CD14-positive monocyte (primary cell): Measurements from ENCODE around the gene FBXL4. TPM values are rescaled to one million over a fixed set of nuclear protein-coding genes. Genes with fewer than 3 reads are reported as not detected.

Experiments used
- DNase-seq, 3 donors: peaks; one replicate each; pipeline ENCODE4 v3.0.0-alpha.2; 2011 to 2022
- H2AFZ ChIP-seq: 2 replicates; pipeline ENCODE4 v1.6.0; 2012; ENCODE audit warnings: mild to moderate bottlenecking, low read depth, low read length, inconsistent platforms; ENCODE audit not compliant: insufficient read depth, poor library complexity, severe bottlenecking
- H3K27ac ChIP-seq, 2 donors: 1 replicate in 1 of 2; 2 replicates in 1 of 2; pipeline ENCODE4 v1.5.1; 2012 to 2013; ENCODE audit warnings: low read length in 2 of 2, control low read depth in 1 of 2, inconsistent platforms in 1 of 2, low read depth in 1 of 2, mild to moderate bottlenecking in 1 of 2
- H3K27me3 ChIP-seq, 2 donors: one replicate each; pipeline versions ENCODE4 v1.6.0 to v1.6.1; 2011 to 2013; ENCODE audit warnings: low read length in 2 of 2; ENCODE audit not compliant: control insufficient read depth in 2 of 2, insufficient read depth in 2 of 2
- H3K36me3 ChIP-seq, 2 donors: replicated peaks in 1 of 2; 1 replicate in 1 of 2; 2 replicates in 1 of 2; pipeline versions ENCODE4 v1.5.1 to v1.6.1; 2012 to 2013; ENCODE audit warnings: low read length in 2 of 2, control low read depth in 1 of 2, inconsistent platforms in 1 of 2, mild to moderate bottlenecking in 1 of 2; ENCODE audit not compliant: insufficient read depth in 2 of 2, control insufficient read depth in 1 of 2
- H3K4me1 ChIP-seq, 2 donors: 1 replicate in 1 of 2; 2 replicates in 1 of 2; pipeline versions ENCODE4 v1.5.1 to v1.6.1; 2012 to 2013; ENCODE audit warnings: low read length in 2 of 2, control low read depth in 1 of 2, inconsistent platforms in 1 of 2, mild to moderate bottlenecking in 1 of 2, moderate library complexity in 1 of 2; ENCODE audit not compliant: insufficient read depth in 2 of 2, control insufficient read depth in 1 of 2
- H3K4me2 ChIP-seq: replicated peaks from 2 replicates; pipeline ENCODE3; 2012; ENCODE audit warnings: low read length, moderate library complexity, mild to moderate bottlenecking; ENCODE audit not compliant: poor library complexity, severe bottlenecking; ENCODE audit errors: extremely low read depth
- H3K4me3 ChIP-seq, 3 experiments: fragments of 200-600 bp in 1 of 3; sonication (generic) in 1 of 3; replicated peaks in 1 of 3; 1 replicate in 2 of 3; 2 replicates in 1 of 3; pipeline ENCODE4 v1.5.1; 2011 to 2013; ENCODE audit warnings: low read length in 3 of 3, mild to moderate bottlenecking in 3 of 3, control low read depth in 2 of 3, low read depth in 2 of 3, inconsistent platforms in 1 of 3, moderate library complexity in 1 of 3
- H3K79me2 ChIP-seq: 2 replicates; pipeline ENCODE4 v1.6.0; 2012; ENCODE audit warnings: mild to moderate bottlenecking, control low read depth, inconsistent platforms, low read length, moderate library complexity; ENCODE audit not compliant: insufficient read depth
- H3K9ac ChIP-seq: 2 replicates; pipeline ENCODE4 v1.6.0; 2017; ENCODE audit warnings: low read length, mild to moderate bottlenecking; ENCODE audit not compliant: insufficient read depth, poor library complexity, severe bottlenecking
- H3K9me3 ChIP-seq, 2 donors: replicated peaks in 1 of 2; 1 replicate in 1 of 2; 2 replicates in 1 of 2; pipeline versions ENCODE4 v1.5.1 to v1.6.1; 2012 to 2013; ENCODE audit warnings: low read length in 2 of 2, control low read depth in 1 of 2; ENCODE audit not compliant: control insufficient read depth in 1 of 2, insufficient read depth in 1 of 2
- H4K20me1 ChIP-seq: 2 replicates; pipeline ENCODE4 v1.6.0; 2012; ENCODE audit warnings: mild to moderate bottlenecking, low read length, control low read depth, moderate library complexity; ENCODE audit not compliant: insufficient read depth
- H3K27ac Mint-ChIP-seq, 7 donors: one replicate each; pipeline ENCODE4 v1.8.0; 2020; ENCODE audit warnings: mild to moderate bottlenecking in 7 of 7, mixed read lengths in 7 of 7, moderate library complexity in 6 of 7, inconsistent platforms in 2 of 7
- H3K27me3 Mint-ChIP-seq, 3 donors: one replicate each; pipeline ENCODE4 v1.8.0; 2021 to 2022; ENCODE audit warnings: low read depth in 3 of 3, mild to moderate bottlenecking in 3 of 3, mixed read lengths in 3 of 3, moderate library complexity in 3 of 3, inconsistent platforms in 1 of 3
- H3K36me3 Mint-ChIP-seq, 2 donors: one replicate each; pipeline ENCODE4 v1.8.0; 2020; ENCODE audit warnings: mixed read lengths in 2 of 2, inconsistent platforms in 1 of 2, mild to moderate bottlenecking in 1 of 2
- H3K4me1 Mint-ChIP-seq: one replicate; pipeline ENCODE4 v1.8.0; 2020; ENCODE audit warnings: mild to moderate bottlenecking, mixed read lengths
- H3K4me3 Mint-ChIP-seq, 2 donors: one replicate each; pipeline ENCODE4 v1.8.0; 2020; ENCODE audit warnings: mild to moderate bottlenecking in 2 of 2, mixed read lengths in 2 of 2, moderate library complexity in 1 of 2
- H3K9me3 Mint-ChIP-seq, 7 donors: one replicate each; pipeline ENCODE4 v1.8.0; 2020 to 2022; ENCODE audit warnings: mixed read lengths in 7 of 7, mild to moderate bottlenecking in 6 of 7, moderate library complexity in 6 of 7, inconsistent platforms in 2 of 7
- WGBS: methylation state at CpG from one replicate; pipeline ENCODE4 v1.1.5; 2013; ENCODE audit warnings: missing lambda C conversion rate; ENCODE audit not compliant: insufficient coverage; 5-methylcytosine and 5-hydroxymethylcytosine counted together
- intact Hi-C, 2 donors: fragments of 100-400 bp; cut with micrococcal nuclease; formaldehyde crosslinking; loops; one replicate each; pipeline versions ENCODE4 v1.15.0 to v1.15.1; 2023
- polyA plus RNA-seq, 3 donors: library from polyadenylated mRNA; depleted of rRNA in 1 of 3; unstranded in 2 of 3; stranded (reverse) in 1 of 3; fragments of 300-500 nt in 2 of 3; fragments of >200 nt in 1 of 3; fragmentation: Illumina TruSeq in 2 of 3; gene quantifications; 1 replicate in 2 of 3; 2 replicates in 1 of 3; pipeline ENCODE4 v1.2.3, GENCODE V29; 2012 to 2021
- TF ChIP-seq, protein P1 (sequence below): fragments of 200-600 bp; IDR thresholded peaks from one replicate; pipeline ENCODE4 v1.8.0; 2022; ENCODE audit warnings: antibody characterized with exemption, mild to moderate bottlenecking

Gene FBXL4
- polyA plus RNA-seq, 3 donors = 5.7 to 10.9 (median 8.6) TPM

DNA sequence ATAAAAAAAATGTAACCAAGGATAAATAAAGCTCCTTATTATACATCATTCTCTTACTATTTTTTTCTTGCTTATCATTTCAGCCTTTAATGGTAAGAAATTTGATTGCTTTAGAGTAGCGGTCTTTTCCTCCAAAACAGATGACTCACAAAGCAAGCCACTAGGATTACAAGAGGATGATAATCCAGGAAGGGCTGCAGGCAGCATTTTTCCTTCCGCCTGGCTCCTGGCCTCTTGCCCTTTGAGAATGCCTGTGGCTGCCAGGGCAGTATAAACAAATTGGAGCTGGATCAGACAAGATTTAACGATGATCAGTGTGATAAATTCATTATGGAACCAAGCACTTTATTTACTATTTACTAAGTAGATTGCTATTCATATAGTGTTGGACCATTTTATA lies 9.7 kb upstream of the FBXL4 start:
- no peaks in the 10 kb centered on the region for H3K4me1 Mint-ChIP-seq
- no peak overlapping the region for H3K27ac Mint-ChIP-seq
- intact Hi-C loops = no loop called here
- no peaks in the 10 kb centered on the region for H4K20me1 ChIP-seq
- H3K4me3 ChIP-seq = no peak overlapping the region
- H3K4me3 Mint-ChIP-seq = no peak overlapping the region
- DNase-seq = no peak
- H3K9me3 ChIP-seq = no peaks in the 10 kb centered on the region
- no peaks in the 10 kb centered on the region for H3K27me3 ChIP-seq
- peaks cover 0 to 4% (median 0%) of the 10 kb centered on the region in 7 donors for H3K9me3 Mint-ChIP-seq
- no peaks in the 10 kb centered on the region for H3K36me3 Mint-ChIP-seq
- H3K4me2 ChIP-seq = no peak overlapping the region
- H3K27ac ChIP-seq = no peak overlapping the region
- H3K79me2 ChIP-seq = no peaks in the 10 kb centered on the region
- H2AFZ ChIP-seq = no peak overlapping the region
- H3K4me1 ChIP-seq = no peaks in the 10 kb centered on the region
- 100% methylated on average over 1 of the region's 3 CpGs for WGBS
- H3K9ac ChIP-seq = no peak overlapping the region
- H3K36me3 ChIP-seq = no peaks in the 10 kb centered on the region
- TF ChIP-seq, protein P1, sequence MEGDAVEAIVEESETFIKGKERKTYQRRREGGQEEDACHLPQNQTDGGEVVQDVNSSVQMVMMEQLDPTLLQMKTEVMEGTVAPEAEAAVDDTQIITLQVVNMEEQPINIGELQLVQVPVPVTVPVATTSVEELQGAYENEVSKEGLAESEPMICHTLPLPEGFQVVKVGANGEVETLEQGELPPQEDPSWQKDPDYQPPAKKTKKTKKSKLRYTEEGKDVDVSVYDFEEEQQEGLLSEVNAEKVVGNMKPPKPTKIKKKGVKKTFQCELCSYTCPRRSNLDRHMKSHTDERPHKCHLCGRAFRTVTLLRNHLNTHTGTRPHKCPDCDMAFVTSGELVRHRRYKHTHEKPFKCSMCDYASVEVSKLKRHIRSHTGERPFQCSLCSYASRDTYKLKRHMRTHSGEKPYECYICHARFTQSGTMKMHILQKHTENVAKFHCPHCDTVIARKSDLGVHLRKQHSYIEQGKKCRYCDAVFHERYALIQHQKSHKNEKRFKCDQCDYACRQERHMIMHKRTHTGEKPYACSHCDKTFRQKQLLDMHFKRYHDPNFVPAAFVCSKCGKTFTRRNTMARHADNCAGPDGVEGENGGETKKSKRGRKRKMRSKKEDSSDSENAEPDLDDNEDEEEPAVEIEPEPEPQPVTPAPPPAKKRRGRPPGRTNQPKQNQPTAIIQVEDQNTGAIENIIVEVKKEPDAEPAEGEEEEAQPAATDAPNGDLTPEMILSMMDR = no peak
- H3K27me3 Mint-ChIP-seq = peaks cover 0 to 2% (median 1%) of the 10 kb centered on the region in 3 donors

DNA sequence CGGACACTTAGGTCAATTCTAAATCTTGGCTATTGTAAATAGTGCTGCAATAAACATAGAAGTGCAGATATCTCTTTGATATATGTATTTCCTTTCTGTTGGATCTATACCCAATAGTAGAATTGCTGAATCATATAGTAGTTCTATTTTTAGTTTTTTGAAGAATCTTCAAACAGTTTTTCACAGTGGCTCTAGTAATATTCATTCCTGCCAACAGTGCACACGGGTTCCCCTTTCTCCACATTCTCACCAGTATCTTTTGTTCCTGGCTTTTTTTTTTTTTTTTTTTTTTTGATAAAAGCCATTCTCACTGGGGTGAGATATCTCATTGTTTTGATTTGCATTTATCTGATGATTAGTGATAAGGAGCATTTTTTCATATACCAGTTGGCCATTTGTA lies 1.8 kb upstream of the FBXL4 start:
- no peak overlapping the region for H3K4me2 ChIP-seq
- H3K36me3 Mint-ChIP-seq = no peaks in the 10 kb centered on the region
- peaks cover 26% of the 10 kb centered on the region for H3K79me2 ChIP-seq
- H2AFZ ChIP-seq = no peak overlapping the region
- no peak overlapping the region for H3K4me3 Mint-ChIP-seq
- no peak overlapping the region for H3K27ac Mint-ChIP-seq
- H3K4me1 ChIP-seq = peaks cover 11 to 21% of the 10 kb centered on the region in 2 donors
- no peak overlapping the region for H3K27ac ChIP-seq
- no peak for DNase-seq
- H3K9me3 Mint-ChIP-seq = peaks cover 0 to 2% (median 0%) of the 10 kb centered on the region in 7 donors
- no peaks in the 10 kb centered on the region for H3K9me3 ChIP-seq
- no peak overlapping the region for H3K4me3 ChIP-seq
- H3K9ac ChIP-seq = no peak overlapping the region
- WGBS = no CpG with 5 or more reads among the region's 2 CpGs
- peaks cover 0 to 4% (median 2%) of the 10 kb centered on the region in 3 donors for H3K27me3 Mint-ChIP-seq
- TF ChIP-seq, protein P1 = no peak
- intact Hi-C loops = no loop called here
- peaks cover 29% of the 10 kb centered on the region for H3K4me1 Mint-ChIP-seq
- no peaks in the 10 kb centered on the region for H3K27me3 ChIP-seq
- no peaks in the 10 kb centered on the region for H3K36me3 ChIP-seq
- H4K20me1 ChIP-seq = no peaks in the 10 kb centered on the region
